ENCODE results near the gene TOMM7.
"Not testable (repeated sequence)": the region's sequence is repeated elsewhere in the genome, so short reads cannot be mapped to it uniquely, and the experiment has no call there.

Gene TOMM7

GRCh38 chr7:22814261-22815208 is 8.1 kb downstream of the TOMM7 start:
- no peak for DNase-seq

- no peak for DNase-seq
Observed at GRCh38 chr7:22812353-22812752, 10.3 kb downstream of the TOMM7 start.

- DNase-seq: no peak
Observed at GRCh38 chr7:22811746-22812280, 10.8 kb downstream of the TOMM7 start.

GRCh38 chr7:22810843-22811242 is 11.8 kb downstream of the TOMM7 start:
- DNase-seq: no peak

GRCh38 chr7:22809902-22810642 is 12.6 kb downstream of the TOMM7 start:
- DNase-seq: no peak

GRCh38 chr7:22808140-22808539 is 14.5 kb downstream of the TOMM7 start:
- no peak for DNase-seq

GRCh38 chr7:22806752-22807151 is 15.9 kb downstream of the TOMM7 start:
- no peak for DNase-seq

- no peak for DNase-seq
Observed at GRCh38 chr7:22805227-22805626, 17.4 kb downstream of the TOMM7 start.

- DNase-seq: not testable (repeated sequence)
Observed at GRCh38 chr7:22802831-22803230, 19.8 kb downstream of the TOMM7 start.

GRCh38 chr7:22802426-22802825 is 20.2 kb downstream of the TOMM7 start:
- DNase-seq: no peak

GRCh38 chr7:22801912-22802311 is 20.7 kb downstream of the TOMM7 start:
- DNase-seq: no peak

GRCh38 chr7:22799633-22800032 is 23.0 kb downstream of the TOMM7 start:
- no peak for DNase-seq

- DNase-seq: no peak
Observed at GRCh38 chr7:22793593-22794462, 28.8 kb downstream of the TOMM7 start.

GRCh38 chr7:22791204-22792158 is 31.2 kb downstream of the TOMM7 start:
- no peak for DNase-seq

GRCh38 chr7:22790640-22791039 is 32.0 kb downstream of the TOMM7 start:
- not testable (repeated sequence) for DNase-seq

- no peak for DNase-seq
Observed at GRCh38 chr7:22787951-22788350, 34.7 kb downstream of the TOMM7 start.

GRCh38 chr7:22786290-22786932 is 36.2 kb downstream of the TOMM7 start:
- no peak for DNase-seq

- no peak for DNase-seq
Observed at GRCh38 chr7:22784346-22784745, 38.3 kb downstream of the TOMM7 start.

- no peak for DNase-seq
Observed at GRCh38 chr7:22783421-22783820, 39.2 kb downstream of the TOMM7 start.

- peak; percentile 29 for DNase-seq
Observed at GRCh38 chr7:22782616-22783232, 39.9 kb downstream of the TOMM7 start.
